GM12878 (cell line): ENCODE measurements around the gene ANXA2R. TPM values are rescaled to one million over a fixed set of nuclear protein-coding genes. Genes with fewer than 3 reads are reported as not detected.

Experiments used
- ATAC-seq: fragments of 200-7000 bp; cut with Tn5 transposase; 3 replicates; pipeline ENCODE4 v1.9.1; 2020; ENCODE audit warnings: mild to moderate bottlenecking, moderate library complexity
- BruUV-seq: library from RNA; stranded (reverse); fragments of 400-500 nt; replicated peaks from 2 replicates; lab custom pipeline; 2021; lab: Mats Ljungman, UMichigan
- CTCF ChIA-PET: fragments of 300-600 bp; sonication (Branson Sonifier 250); formaldehyde crosslinking; extraction: SDS; loops from one replicate; lab custom pipeline; 2021; ENCODE audit warnings: inconsistent platforms; lab: Yijun Ruan, JAX
- POLR2A ChIA-PET: fragments of 350-600 bp; formaldehyde crosslinking; extraction: SDS; loops from one replicate; lab custom pipeline; 2021; ENCODE audit warnings: inconsistent platforms; lab: Charles Lee
- RAD21 ChIA-PET: fragments of 300-600 bp; sonication (Branson Sonifier 250); formaldehyde crosslinking; loops from one replicate; lab custom pipeline; 2023; ENCODE audit warnings: antibody characterized with exemption; ENCODE audit not compliant: unreplicated experiment; lab: Charles Lee
- SMC1A ChIA-PET: fragments of 300-600 bp; sonication (Branson Sonifier 250); formaldehyde crosslinking; loops from one replicate; lab custom pipeline; 2023; ENCODE audit not compliant: unreplicated experiment, uncharacterized antibody; lab: Charles Lee
- DNase-seq: peaks from one replicate; pipeline ENCODE4 v3.0.0-alpha.2; 2011; ENCODE audit warnings: low read depth, low spot score
- FAIRE-seq: peaks from 3 replicates; lab custom pipeline; 2011; peaks lifted over from hg19 to GRCh38; lab: Jason Lieb, UNC
- H2AFZ ChIP-seq: 2 replicates; pipeline ENCODE4 v1.6.0; 2011; ENCODE audit warnings: low read depth, low read length, control low read depth; ENCODE audit not compliant: control insufficient read depth
- H3K27ac ChIP-seq: 2 replicates; pipeline ENCODE4 v1.5.1; 2011; ENCODE audit warnings: control low read depth; ENCODE audit not compliant: control insufficient read depth, insufficient read depth
- H3K27me3 ChIP-seq, 2 experiments: replicated peaks in 1 of 2; 2 replicates each; pipeline versions ENCODE4 v1.6.0 to v1.6.1; 2011; ENCODE audit warnings: low read length in 1 of 2; ENCODE audit not compliant: control insufficient read depth in 2 of 2, insufficient read depth in 2 of 2
- H3K36me3 ChIP-seq, 2 experiments: 2 replicates each; pipeline ENCODE4 v1.5.1; 2011; ENCODE audit warnings: low read length in 1 of 2; ENCODE audit not compliant: control insufficient read depth in 2 of 2, insufficient read depth in 2 of 2
- H3K4me1 ChIP-seq: 2 replicates; pipeline ENCODE4 v1.6.1; 2011; ENCODE audit warnings: mild to moderate bottlenecking, low read length, moderate library complexity, mixed read lengths; ENCODE audit not compliant: control insufficient read depth, insufficient read depth
- H3K4me2 ChIP-seq: 2 replicates; pipeline ENCODE4 v1.6.0; 2011; ENCODE audit warnings: control low read depth; ENCODE audit not compliant: control insufficient read depth, insufficient read depth
- H3K4me3 ChIP-seq: fragments of 200-600 bp; sonication (generic); 2 replicates; pipeline ENCODE4 v1.5.1; 2016
- H3K79me2 ChIP-seq: 2 replicates; pipeline ENCODE4 v1.6.0; 2011; ENCODE audit warnings: low read length; ENCODE audit not compliant: control insufficient read depth, insufficient read depth
- H3K9ac ChIP-seq: 2 replicates; pipeline ENCODE4 v1.8.0; 2011; ENCODE audit warnings: low read length, control low read depth, mixed read lengths; ENCODE audit not compliant: control insufficient read depth, insufficient read depth
- H3K9me3 ChIP-seq: replicated peaks from 3 replicates; pipeline ENCODE4 v1.5.1; 2011; ENCODE audit warnings: mild to moderate bottlenecking, low read length; ENCODE audit not compliant: control insufficient read depth, insufficient read depth
- H4K20me1 ChIP-seq: 2 replicates; pipeline ENCODE4 v1.6.0; 2011; ENCODE audit not compliant: control insufficient read depth, insufficient read depth
- BMI1 ChIP-seq: fragments of 450-650 bp; IDR thresholded peaks from 2 replicates; pipeline ENCODE4 v1.6.1; 2016; ENCODE audit warnings: mild to moderate bottlenecking, moderate library complexity, borderline replicate concordance
- EP300 ChIP-seq, 2 experiments: fragments of 150-350 bp in 1 of 2; IDR thresholded peaks; 2 replicates each; pipeline ENCODE4 v1.6.1; 2011 to 2012; ENCODE audit warnings: low read depth in 2 of 2, low read length in 2 of 2, borderline replicate concordance in 1 of 2, improper control_type of control experiment in 1 of 2, inconsistent platforms in 1 of 2; ENCODE audit not compliant: control insufficient read depth in 1 of 2
- GABPA ChIP-seq: IDR thresholded peaks from 2 replicates; pipeline ENCODE4 v1.6.1; 2014; ENCODE audit warnings: antibody characterized with exemption, low read depth, mild to moderate bottlenecking, inconsistent platforms
- GATAD2B ChIP-seq: fragments of 450-650 bp; conservative IDR thresholded peaks from 2 replicates; pipeline ENCODE4 v1.6.1; 2017; ENCODE audit warnings: low read depth, mild to moderate bottlenecking, moderate library complexity
- HDAC2 ChIP-seq: fragments of 200-600 bp; sonication (generic); IDR thresholded peaks from 2 replicates; pipeline ENCODE4 v1.6.1; 2017
- LARP7 ChIP-seq: fragments of 450-650 bp; IDR thresholded peaks from 2 replicates; pipeline ENCODE4 v1.6.1; 2017; ENCODE audit warnings: mild to moderate bottlenecking
- POLR2A ChIP-seq: IDR thresholded peaks from 2 replicates; pipeline ENCODE4 v1.6.1; 2011; ENCODE audit warnings: low read depth, mild to moderate bottlenecking, low read length
- POLR2AphosphoS5 ChIP-seq: IDR thresholded peaks from 2 replicates; pipeline ENCODE4 v1.6.1; 2011; ENCODE audit warnings: mild to moderate bottlenecking, low read length, inconsistent platforms
- RUNX3 ChIP-seq: IDR thresholded peaks from 2 replicates; pipeline ENCODE4 v1.6.1; 2012; ENCODE audit warnings: low read length, inconsistent platforms
- SIX5 ChIP-seq: IDR thresholded peaks from 2 replicates; pipeline ENCODE4 v1.6.1; 2011; ENCODE audit warnings: mild to moderate bottlenecking, low read depth, low read length, moderate library complexity; ENCODE audit not compliant: severe bottlenecking
- SMC3 ChIP-seq: IDR thresholded peaks from 2 replicates; pipeline ENCODE4 v1.6.1; 2011; ENCODE audit warnings: low read length, improper control_type of control experiment, borderline replicate concordance
- TAF1 ChIP-seq: IDR thresholded peaks from 2 replicates; pipeline ENCODE4 v1.6.1; 2011; ENCODE audit warnings: mild to moderate bottlenecking, low read depth, low read length, borderline replicate concordance
- ZBED1 ChIP-seq: IDR thresholded peaks from 2 replicates; pipeline ENCODE4 v1.6.1; 2016; ENCODE audit warnings: borderline replicate concordance
- WGBS: methylation state at CpG from one replicate; pipeline ENCODE4 v1.1.6; 2016; ENCODE audit warnings: low lambda C conversion rate; ENCODE audit not compliant: insufficient replicate concordance, insufficient coverage; ENCODE audit errors: missing lambda C conversion rate; 5-methylcytosine and 5-hydroxymethylcytosine counted together
- in situ Hi-C: fragments of 300-500 bp; cut with MboI; formaldehyde crosslinking; loops from 9 replicates; pipeline ENCODE4 v1.14.3; 2018; ENCODE audit warnings: mixed read lengths
- intact Hi-C: fragments of 100-400 bp; cut with micrococcal nuclease; formaldehyde crosslinking; loops from one replicate; pipeline ENCODE4 v1.14.2; 2022; ENCODE audit not compliant: unreplicated experiment
- polyA plus RNA-seq, 11 experiments: library from polyadenylated mRNA; depleted of rRNA in 4 of 11; unstranded in 6 of 11; stranded (reverse) in 5 of 11; fragments of >200 nt; fragmentation: Nextera tagmentation in 4 of 11; fragmentation: Illumina TruSeq in 1 of 11; extraction: Ambion mirVana in 4 of 11; extraction: Trizol in 1 of 11; gene quantifications; 1 replicate in 1 of 11; 2 replicates in 10 of 11; pipeline versions ENCODE4 v1.2.1 to v1.2.3, GENCODE V29; 2011 to 2016; ENCODE audit warnings: inconsistent platforms in 2 of 11, missing spikeins in 2 of 11, low read depth in 1 of 11
- total RNA-seq, 4 experiments: library from RNA; depleted of rRNA in 3 of 4; stranded (reverse); fragments of >200 nt in 3 of 4; fragmentation: Illumina TruSeq in 1 of 4; extraction: Trizol in 1 of 4; gene quantifications; 2 replicates each; pipeline versions ENCODE4 v1.2.1 to v1.2.3, GENCODE V29; 2013 to 2021
- TF ChIP-seq, protein P1 (sequence below): IDR thresholded peaks from 2 replicates; pipeline ENCODE4 v1.6.1; 2012; ENCODE audit warnings: low read depth, low read length, improper control_type of control experiment
- TF ChIP-seq, protein P2 (sequence below): fragments of 450-650 bp; IDR thresholded peaks from 2 replicates; pipeline ENCODE4 v1.6.1; 2014; ENCODE audit warnings: mild to moderate bottlenecking
- TF ChIP-seq, protein P3 (sequence below): IDR thresholded peaks from 2 replicates; pipeline ENCODE4 v1.6.1; 2012; ENCODE audit warnings: low read length, inconsistent platforms

The ANXA2R gene
- total and polyA plus RNA-seq, 10 of the 15 experiments (the other 5 are each of a cell fraction or from before 2014, with no cell fraction given): 2.3 to 7.8 (median 4.4) TPM

DNA sequence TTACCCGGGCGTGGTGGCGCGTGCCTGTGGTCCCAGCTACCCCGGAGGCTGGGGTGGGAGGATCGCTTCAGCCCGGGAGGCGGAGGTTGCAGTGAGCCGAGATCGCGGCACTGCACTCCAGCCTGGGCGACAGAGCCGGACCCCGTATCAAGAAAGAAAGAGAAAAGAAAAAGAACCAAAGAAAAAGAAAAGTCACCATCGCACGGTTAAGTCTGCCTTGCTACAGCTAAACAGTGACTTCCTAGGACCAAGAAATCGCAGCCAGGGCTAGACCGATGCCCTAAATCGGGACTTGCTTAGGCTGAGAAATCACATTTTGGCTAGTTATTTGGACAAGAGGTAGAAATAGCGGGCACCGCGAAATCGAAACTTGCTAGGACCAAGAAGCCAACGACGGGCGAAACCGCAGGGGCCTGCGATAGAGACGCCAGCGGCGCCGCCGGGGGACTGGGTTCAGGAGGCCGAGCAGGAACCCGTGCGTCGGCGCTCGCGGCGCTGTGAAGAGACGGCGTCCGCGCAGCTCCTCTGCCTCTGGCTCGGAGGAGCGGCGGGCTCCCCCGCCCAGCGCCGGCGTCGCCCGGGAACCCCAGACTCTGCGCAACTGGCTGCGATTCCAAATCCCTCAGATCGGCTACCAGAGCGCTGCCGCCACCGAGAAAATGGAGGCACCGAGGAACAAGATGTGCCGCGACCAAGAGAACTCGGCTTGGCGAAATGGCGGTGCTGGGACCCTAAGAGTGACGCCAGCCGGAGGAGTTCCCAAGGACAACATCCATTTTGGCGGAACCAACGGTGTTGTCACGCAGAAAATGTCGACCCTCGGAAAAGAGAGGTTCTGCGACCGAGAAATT lies 26.1 kb upstream of the ANXA2R start:
- Histone ChIP-seq H3K27me3 (no peaks in the 10 kb centered on the region), H3K4me2 (peak overlapping the region; percentile 96), H3K79me2 (peaks cover 37% of the 10 kb centered on the region), H3K36me3 (peaks cover 1 to 3% of the 10 kb centered on the region in 2 experiments; a peak in 1 of 4 replicates), H4K20me1 (no peaks in the 10 kb centered on the region), H3K4me1 (peaks cover 10% of the 10 kb centered on the region), H3K27ac (peak overlapping the region; percentile 100), H2AFZ (peak overlapping the region; percentile 94), H3K9ac (peak overlapping the region; percentile 100), H3K9me3 (no peaks in the 10 kb centered on the region), H3K4me3 (peak overlapping the region; percentile 91)
- DNase-seq (peak; percentile 30), FAIRE-seq (no peak), ATAC-seq (peak; percentile 58)
- intact Hi-C loops (loop anchor here (1.0 to 5.0 kb wide), 8 partner anchors 24 to 416 kb away; partner anchors contain the start of genes HMGCS1, TMEM267 and ZNF131), in situ Hi-C loops (no loop called here)
- no TSS peak for BruUV-seq
- ChIA-PET CTCF (interaction anchor here (0.7 to 2.9 kb wide), 6 partner anchors 24 to 154 kb away, joined by 3 to 25 read pairs (median 4); no protein-coding TSS in a partner anchor), RAD21 (interaction anchor here (1.2 to 3.3 kb wide), 5 partner anchors 20 to 418 kb away, joined by 3 to 11 read pairs (median 8); partner anchors contain the start of genes TMEM267 and ZNF131), POLR2A (interaction anchor here (0.6 to 2.0 kb wide), 6 partner anchors 24 to 250 kb away, joined by 3 to 9 read pairs (median 4); partner anchors contain the start of gene HMGCS1), SMC1A (interaction anchor here (1.0 to 1.6 kb wide), 2 partner anchors 58 to 73 kb away, joined by 3 to 4 read pairs; no protein-coding TSS in a partner anchor)
- 1% methylated on average over 74 of the region's 75 CpGs for WGBS
- no peak for TF ChIP-seq HDAC2
- peak; percentile 70 for TF ChIP-seq TAF1
- TF ChIP-seq, protein P1, sequence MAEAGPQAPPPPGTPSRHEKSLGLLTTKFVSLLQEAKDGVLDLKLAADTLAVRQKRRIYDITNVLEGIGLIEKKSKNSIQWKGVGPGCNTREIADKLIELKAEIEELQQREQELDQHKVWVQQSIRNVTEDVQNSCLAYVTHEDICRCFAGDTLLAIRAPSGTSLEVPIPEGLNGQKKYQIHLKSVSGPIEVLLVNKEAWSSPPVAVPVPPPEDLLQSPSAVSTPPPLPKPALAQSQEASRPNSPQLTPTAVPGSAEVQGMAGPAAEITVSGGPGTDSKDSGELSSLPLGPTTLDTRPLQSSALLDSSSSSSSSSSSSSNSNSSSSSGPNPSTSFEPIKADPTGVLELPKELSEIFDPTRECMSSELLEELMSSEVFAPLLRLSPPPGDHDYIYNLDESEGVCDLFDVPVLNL: no peak
- no peak for TF ChIP-seq SMC3
- TF ChIP-seq EP300 (IDR thresholded peaks at IDR 0.05; ENCODE audit: borderline replicate concordance in 1 of 2, control insufficient read depth in 1 of 2, low read depth in 2 of 2, low read length in 2 of 2): no peak
- peak; percentile 67; the same call in 1 of the 2 replicates for TF ChIP-seq POLR2AphosphoS5
- no peak for TF ChIP-seq BMI1
- TF ChIP-seq, protein P2, sequence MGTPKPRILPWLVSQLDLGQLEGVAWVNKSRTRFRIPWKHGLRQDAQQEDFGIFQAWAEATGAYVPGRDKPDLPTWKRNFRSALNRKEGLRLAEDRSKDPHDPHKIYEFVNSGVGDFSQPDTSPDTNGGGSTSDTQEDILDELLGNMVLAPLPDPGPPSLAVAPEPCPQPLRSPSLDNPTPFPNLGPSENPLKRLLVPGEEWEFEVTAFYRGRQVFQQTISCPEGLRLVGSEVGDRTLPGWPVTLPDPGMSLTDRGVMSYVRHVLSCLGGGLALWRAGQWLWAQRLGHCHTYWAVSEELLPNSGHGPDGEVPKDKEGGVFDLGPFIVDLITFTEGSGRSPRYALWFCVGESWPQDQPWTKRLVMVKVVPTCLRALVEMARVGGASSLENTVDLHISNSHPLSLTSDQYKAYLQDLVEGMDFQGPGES: no peak
- peak; percentile 23; the same call in 1 of the 2 replicates for TF ChIP-seq GATAD2B
- peak; percentile 73 for TF ChIP-seq POLR2A
- no peak for TF ChIP-seq LARP7
- TF ChIP-seq, protein P3, sequence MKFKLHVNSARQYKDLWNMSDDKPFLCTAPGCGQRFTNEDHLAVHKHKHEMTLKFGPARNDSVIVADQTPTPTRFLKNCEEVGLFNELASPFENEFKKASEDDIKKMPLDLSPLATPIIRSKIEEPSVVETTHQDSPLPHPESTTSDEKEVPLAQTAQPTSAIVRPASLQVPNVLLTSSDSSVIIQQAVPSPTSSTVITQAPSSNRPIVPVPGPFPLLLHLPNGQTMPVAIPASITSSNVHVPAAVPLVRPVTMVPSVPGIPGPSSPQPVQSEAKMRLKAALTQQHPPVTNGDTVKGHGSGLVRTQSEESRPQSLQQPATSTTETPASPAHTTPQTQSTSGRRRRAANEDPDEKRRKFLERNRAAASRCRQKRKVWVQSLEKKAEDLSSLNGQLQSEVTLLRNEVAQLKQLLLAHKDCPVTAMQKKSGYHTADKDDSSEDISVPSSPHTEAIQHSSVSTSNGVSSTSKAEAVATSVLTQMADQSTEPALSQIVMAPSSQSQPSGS: no peak
- TF ChIP-seq RUNX3: peak; percentile 83
- TF ChIP-seq ZBED1: no peak
- no peak for TF ChIP-seq SIX5
- TF ChIP-seq GABPA: no peak
